ENCODE results near the gene VWA3B.
"Not testable (repeated sequence)": the region's sequence is repeated elsewhere in the genome, so short reads cannot be mapped to it uniquely, and the experiment has no call there.

VWA3B gene

DNA sequence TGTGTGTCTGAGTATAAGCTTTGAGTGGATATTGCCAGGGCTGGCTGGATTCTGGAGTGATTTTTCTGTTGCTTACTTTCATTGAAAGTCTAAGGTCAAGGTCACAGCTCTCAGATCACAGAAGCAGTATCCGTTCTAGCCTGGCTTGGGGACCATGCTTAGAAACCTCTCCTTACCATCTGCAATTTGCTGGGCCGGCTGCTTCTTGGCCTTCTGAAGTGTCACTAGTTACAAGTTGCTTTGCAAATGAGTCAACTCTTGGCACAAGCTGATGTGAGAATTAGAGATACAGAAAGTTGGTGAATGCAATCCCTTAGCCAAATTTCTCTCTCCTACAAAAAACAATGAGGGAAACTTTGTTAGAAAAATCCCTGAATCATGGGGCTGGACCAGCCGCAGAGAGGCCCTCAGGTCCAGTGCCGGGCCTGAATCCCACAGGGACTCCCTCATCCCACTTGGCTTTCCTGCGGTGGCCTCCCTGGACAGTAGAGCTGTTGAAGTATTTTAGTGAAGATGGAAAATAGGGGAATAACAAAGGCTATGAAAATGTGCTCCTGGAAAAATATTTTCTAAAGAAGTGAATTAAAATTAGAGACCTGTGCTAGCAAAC, 166.6 kb downstream of the VWA3B start:
- Mint-ChIP-seq H3K27me3 (peaks cover 30% of the 10 kb centered on the region), H3K9me3 (peaks cover 3% of the 10 kb centered on the region), H3K4me1 (ENCODE audit: low read depth) (no peaks in the 10 kb centered on the region), H3K36me3 (ENCODE audit: low read depth) (no peaks in the 10 kb centered on the region), H3K27ac (no peak overlapping the region), H3K4me3 (no peak overlapping the region)
- DNase-seq, result no peak

DNA sequence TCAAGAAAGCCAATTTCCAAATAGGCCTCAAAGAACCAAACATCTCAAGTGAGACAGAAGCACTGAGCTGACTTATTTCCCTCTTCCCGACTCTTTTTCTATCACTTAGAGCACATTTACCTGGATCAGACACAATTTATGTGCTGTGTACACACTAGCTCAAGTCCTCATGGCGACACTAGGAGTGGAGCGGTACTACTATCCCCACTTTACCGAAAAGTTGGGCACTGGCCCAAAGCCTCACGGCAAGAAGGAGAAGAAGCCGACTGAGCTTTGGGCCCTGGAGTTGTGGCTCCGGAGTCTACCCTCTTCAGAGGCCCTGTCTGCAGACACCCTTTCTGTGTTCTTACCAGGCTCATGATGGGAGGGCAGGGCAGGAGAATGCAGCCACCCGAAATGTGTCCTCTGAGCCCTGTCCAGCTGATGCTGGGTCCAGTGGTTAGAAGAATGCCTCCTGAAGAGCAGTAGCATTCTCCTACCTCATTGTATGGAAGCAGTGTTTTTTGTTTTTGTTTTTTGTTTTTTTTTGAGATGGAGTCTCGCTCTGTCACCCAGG, 167.6 kb downstream of the VWA3B start:
- H3K4me3 Mint-ChIP-seq, result no peak overlapping the region
- no peak for DNase-seq
- no peaks in the 10 kb centered on the region for H3K36me3 Mint-ChIP-seq (ENCODE audit: low read depth)
- no peaks in the 10 kb centered on the region for H3K9me3 Mint-ChIP-seq
- H3K4me1 Mint-ChIP-seq (ENCODE audit: low read depth), result no peaks in the 10 kb centered on the region
- H3K27me3 Mint-ChIP-seq, result peaks cover 25% of the 10 kb centered on the region
- no peak overlapping the region for H3K27ac Mint-ChIP-seq

DNA sequence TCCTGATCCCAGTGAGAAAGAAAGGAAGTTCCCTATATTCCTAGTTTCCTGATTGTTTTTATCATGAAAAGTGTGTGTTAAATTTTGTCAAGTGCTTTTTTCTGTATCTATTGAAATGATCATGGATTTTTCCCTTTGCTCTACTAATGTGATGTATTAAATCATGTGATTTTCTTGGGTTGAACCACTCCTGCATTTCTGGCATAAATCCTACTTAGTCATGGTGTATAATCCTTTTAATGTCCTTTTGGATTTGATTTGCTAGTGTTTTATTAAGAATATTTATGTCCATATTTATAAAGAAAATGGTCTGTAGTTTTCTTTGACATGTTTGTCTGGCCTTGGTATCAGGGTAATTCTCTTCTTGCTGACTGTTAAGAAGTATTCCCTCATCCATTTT, 171.9 kb downstream of the VWA3B start:
- Mint-ChIP-seq H3K4me3 (no peak overlapping the region), H3K9me3 (peaks cover 19% of the 10 kb centered on the region), H3K4me1 (ENCODE audit: low read depth) (no peaks in the 10 kb centered on the region), H3K36me3 (ENCODE audit: low read depth) (no peaks in the 10 kb centered on the region), H3K27ac (no peak overlapping the region), H3K27me3 (peaks cover 39% of the 10 kb centered on the region)
- no peak for DNase-seq

DNA sequence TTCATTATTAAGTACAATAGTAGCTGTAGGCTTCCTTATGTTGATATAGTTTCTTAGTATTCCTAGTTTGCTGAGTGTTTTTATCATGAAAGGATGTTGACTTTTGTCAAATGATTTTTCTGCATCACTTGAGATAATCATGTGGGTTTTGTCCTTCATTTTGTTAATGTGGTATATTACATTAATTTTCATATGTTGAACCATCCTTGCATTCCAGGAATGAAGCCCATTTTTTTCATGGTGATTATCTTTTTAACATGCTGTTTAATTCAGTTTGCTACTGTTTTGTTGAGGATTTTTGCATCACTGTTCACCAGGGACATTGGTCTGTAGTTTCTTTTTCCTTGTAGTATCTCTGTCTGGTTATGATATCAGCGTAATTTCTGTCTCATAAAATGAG, 176.4 kb downstream of the VWA3B start:
- H3K4me3 Mint-ChIP-seq, result no peak overlapping the region
- no peak for DNase-seq
- H3K27me3 Mint-ChIP-seq, result peaks cover 30% of the 10 kb centered on the region
- no peaks in the 10 kb centered on the region for H3K4me1 Mint-ChIP-seq (ENCODE audit: low read depth)
- H3K9me3 Mint-ChIP-seq, result peaks cover 29% of the 10 kb centered on the region
- no peaks in the 10 kb centered on the region for H3K36me3 Mint-ChIP-seq (ENCODE audit: low read depth)
- H3K27ac Mint-ChIP-seq, result no peak overlapping the region

DNA sequence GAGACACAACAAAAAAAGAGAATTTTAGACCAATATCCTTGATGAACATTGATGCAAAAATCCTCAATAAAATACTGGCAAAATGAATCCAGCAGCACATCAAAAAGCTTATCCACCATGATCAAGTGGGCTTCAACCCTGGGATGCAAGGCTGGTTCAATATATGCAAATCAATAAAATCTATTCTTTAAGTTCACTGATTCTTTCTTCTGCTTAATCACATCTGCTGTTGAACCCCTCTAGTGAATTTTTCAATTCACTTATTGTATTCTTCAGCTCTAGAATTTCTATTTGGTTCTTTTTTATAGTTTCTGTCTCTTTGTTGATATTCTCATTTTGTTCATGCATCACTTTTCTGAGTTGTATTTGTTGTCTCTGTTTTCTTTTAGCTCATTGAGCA, 181.3 kb downstream of the VWA3B start:
- peaks cover 18% of the 10 kb centered on the region for H3K9me3 Mint-ChIP-seq
- H3K27ac Mint-ChIP-seq; H3K27me3 Mint-ChIP-seq; H3K4me3 Mint-ChIP-seq; H3K4me1 Mint-ChIP-seq (ENCODE audit: low read depth); H3K36me3 Mint-ChIP-seq (ENCODE audit: low read depth); DNase-seq: not testable (repeated sequence)

DNA sequence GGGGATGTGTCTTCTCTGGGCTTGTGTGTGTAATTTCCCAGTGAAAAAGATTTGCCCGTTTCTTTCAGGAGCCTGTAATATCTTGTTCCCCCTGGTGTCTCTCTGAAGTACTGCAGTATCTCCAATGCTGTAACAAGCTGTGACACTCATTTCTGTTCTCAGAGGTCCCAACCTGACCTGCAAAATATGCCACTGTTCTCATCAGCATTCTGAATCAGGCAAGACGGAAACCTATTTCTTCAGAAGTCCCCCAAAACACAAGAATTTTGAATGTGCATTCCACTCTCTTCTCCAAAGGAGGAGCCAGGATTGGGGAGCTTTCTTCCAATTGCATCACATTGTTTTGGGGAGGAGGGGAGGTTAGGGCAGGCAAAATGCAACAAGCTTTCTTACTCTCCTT, 182.3 kb downstream of the VWA3B start:
- Mint-ChIP-seq H3K9me3 (peaks cover 8% of the 10 kb centered on the region), H3K36me3 (ENCODE audit: low read depth) (no peaks in the 10 kb centered on the region), H3K4me3 (no peak overlapping the region), H3K27ac (no peak overlapping the region), H3K4me1 (ENCODE audit: low read depth) (no peaks in the 10 kb centered on the region), H3K27me3 (peaks cover 16% of the 10 kb centered on the region)
- no peak for DNase-seq

DNA sequence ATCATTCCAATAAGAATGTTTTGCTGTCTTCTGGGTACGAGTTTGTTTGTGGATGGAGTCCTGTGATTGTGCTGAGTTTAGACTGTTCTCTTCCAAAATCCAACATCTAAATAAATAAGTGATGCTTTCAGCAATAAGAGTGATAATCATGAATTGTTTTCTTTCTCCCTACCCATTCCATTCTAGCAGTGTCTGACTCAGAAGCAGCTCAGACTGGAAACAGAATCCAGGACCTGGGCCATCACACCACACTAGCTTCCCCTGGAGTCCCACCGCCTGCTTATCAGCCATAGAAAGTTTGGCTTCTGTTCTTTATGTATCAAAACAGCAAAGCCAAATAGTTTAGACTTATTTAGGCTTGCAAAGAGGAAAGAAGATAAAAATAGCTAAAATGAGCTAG, 182.9 kb downstream of the VWA3B start:
- Mint-ChIP-seq H3K4me1 (ENCODE audit: low read depth) (no peaks in the 10 kb centered on the region), H3K36me3 (ENCODE audit: low read depth) (no peaks in the 10 kb centered on the region), H3K4me3 (no peak overlapping the region), H3K27me3 (peaks cover 19% of the 10 kb centered on the region), H3K9me3 (peaks cover 3% of the 10 kb centered on the region), H3K27ac (no peak overlapping the region)
- DNase-seq, result no peak

DNA sequence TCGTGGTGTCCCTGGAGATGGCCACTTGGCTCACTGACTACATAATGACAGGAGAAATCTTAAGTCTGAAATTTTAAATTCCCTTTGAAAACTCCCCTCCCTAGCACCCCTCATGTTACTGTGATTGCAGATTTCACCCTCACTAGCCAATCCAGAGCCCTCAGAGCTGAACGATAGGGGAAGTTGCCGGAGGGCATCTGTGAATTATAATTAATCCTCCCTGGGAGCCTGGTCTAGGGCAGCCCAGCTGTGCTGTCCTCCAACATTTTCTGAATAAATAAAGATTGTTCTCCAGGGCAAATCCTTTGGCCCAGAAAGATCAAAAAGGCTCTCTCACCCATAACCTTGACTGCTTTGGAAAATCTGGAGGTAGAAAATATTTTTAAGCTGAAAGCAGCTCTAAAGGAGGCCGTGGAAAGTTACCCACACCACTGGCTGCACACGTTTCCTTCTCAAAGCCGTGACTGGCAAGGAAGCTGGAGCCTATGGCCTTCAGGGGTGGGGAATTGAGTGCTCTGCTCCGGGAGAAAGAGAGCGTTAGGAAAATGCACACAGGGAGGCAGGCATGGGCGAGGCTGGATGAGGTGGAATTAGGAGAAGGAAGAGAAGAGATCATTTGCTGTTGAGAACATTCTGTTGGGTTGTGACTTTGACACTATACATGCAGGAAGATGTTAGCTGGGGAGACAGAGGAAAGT, 190.3 kb downstream of the VWA3B start:
- Mint-ChIP-seq H3K27me3 (peaks cover 48% of the 10 kb centered on the region), H3K4me3 (no peak overlapping the region), H3K9me3 (no peaks in the 10 kb centered on the region), H3K36me3 (ENCODE audit: low read depth) (no peaks in the 10 kb centered on the region), H3K4me1 (ENCODE audit: low read depth) (no peaks in the 10 kb centered on the region), H3K27ac (no peak overlapping the region)
- DNase-seq, result no peak

DNA sequence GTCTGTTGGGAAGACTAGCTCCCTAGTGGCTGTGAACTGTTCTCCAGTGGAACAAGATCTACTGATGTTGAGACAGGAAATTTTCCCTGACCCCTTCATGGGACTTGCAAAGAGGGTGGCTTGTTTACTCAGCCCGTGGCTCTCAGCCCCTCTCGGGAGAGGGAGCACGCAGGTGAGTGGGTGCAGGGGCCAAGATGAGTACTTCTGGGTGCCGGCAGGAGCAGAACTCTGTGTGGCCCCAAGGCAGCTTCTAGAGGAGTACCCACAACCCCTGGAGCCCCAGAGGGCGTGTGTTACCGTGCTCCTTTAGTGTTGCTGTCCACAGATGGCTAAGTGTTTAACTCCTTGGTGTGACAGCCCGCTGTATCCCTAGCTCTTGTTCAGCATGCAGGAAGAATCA, 191.1 kb downstream of the VWA3B start:
- Mint-ChIP-seq H3K36me3 (ENCODE audit: low read depth) (no peaks in the 10 kb centered on the region), H3K9me3 (no peaks in the 10 kb centered on the region)
- no peak for DNase-seq

DNA sequence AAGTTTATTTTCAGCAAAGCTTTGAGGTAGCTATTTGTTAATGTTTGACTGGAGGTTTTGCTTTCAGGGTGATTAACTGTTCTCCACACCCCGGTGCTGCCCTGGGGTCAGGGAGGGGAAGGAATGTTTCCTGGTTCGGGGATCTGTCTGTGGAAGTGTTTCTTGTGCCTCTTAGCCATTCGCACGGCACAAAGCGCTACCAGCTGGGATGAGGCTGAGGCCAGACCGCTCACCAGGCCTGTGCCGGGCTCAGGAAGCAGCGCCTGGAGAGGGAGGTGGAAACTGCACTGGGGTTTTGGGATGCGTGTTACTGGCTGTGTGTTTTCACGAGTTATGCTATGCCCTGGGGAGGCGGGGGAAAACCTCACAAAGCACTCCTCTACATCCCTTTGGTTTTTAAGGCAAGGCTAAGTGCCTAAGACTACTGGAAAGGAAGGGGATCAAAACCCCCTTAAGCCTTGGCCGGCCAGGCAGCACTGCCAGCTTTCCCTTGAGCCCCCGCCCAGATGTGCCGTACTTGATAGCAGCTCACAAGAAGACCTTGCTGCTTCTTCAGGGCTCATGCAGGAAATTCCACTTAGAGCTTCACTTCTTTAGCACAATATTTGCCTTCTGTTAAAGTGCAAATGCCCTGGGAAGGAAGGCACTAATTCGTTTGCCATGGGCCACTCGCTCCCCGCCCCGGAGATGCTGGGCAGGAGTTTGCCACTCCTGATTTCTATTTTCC, 193.6 kb downstream of the VWA3B start:
- H3K27ac Mint-ChIP-seq, result no peak overlapping the region
- no peaks in the 10 kb centered on the region for H3K4me1 Mint-ChIP-seq (ENCODE audit: low read depth)
- no peaks in the 10 kb centered on the region for H3K9me3 Mint-ChIP-seq
- DNase-seq, result no peak
- no peak overlapping the region for H3K4me3 Mint-ChIP-seq
- H3K36me3 Mint-ChIP-seq (ENCODE audit: low read depth), result no peaks in the 10 kb centered on the region
- H3K27me3 Mint-ChIP-seq, result peaks cover 50% of the 10 kb centered on the region

More for the DNA sequence above, 191.1 kb downstream of the VWA3B start:
- peaks cover 53% of the 10 kb centered on the region for H3K27me3 Mint-ChIP-seq
- H3K27ac Mint-ChIP-seq, result no peak overlapping the region
- H3K4me1 Mint-ChIP-seq (ENCODE audit: low read depth), result no peaks in the 10 kb centered on the region
- H3K4me3 Mint-ChIP-seq, result no peak overlapping the region

DNA sequence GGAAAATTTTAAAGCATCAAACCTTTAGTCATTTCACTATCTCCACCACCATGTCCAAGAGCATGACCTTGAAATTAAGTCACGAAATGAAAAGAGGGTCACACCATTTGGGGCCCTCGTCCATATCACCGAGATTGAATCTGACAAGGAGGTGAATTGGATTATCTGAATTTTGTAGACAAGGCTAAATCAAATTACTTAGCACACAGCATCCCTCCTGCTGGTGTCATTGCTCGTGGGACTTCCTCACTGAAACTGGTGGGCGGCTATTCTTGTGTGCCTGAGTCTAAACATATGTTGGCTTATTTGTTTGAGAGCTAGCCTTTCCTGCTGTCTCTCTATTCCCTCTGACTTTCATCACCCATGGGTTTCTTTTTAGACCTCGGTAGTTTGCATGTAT, 194.6 kb downstream of the VWA3B start:
- H3K27me3 Mint-ChIP-seq, result peaks cover 55% of the 10 kb centered on the region
- H3K9me3 Mint-ChIP-seq, result peaks cover 3% of the 10 kb centered on the region
- H3K27ac Mint-ChIP-seq, result no peak overlapping the region
- no peak for DNase-seq
- H3K4me1 Mint-ChIP-seq (ENCODE audit: low read depth), result no peaks in the 10 kb centered on the region
- H3K36me3 Mint-ChIP-seq (ENCODE audit: low read depth), result no peaks in the 10 kb centered on the region
- no peak overlapping the region for H3K4me3 Mint-ChIP-seq

DNA sequence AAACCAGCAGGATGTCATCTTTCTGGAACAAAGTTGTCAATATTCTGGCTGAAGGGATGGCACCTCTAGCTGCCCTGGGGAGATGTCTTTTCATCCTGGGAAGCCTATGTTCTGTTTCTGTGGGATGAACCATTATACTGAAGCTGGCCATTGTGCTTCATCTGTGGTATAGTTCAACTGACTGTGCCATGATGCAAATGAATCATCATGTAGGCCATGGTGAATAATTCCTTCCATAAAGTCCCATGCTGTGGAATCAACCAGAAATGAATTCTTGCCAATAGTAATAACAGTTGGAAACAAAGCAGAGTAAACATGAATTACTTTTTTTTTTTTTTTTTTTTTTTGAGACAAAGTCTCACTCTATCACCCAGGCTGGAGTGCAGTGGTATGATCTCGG, 195.1 kb downstream of the VWA3B start:
- DNase-seq, result no peak
- H3K4me3 Mint-ChIP-seq, result no peak overlapping the region
- no peaks in the 10 kb centered on the region for H3K4me1 Mint-ChIP-seq (ENCODE audit: low read depth)
- peaks cover 3% of the 10 kb centered on the region for H3K9me3 Mint-ChIP-seq
- peaks cover 60% of the 10 kb centered on the region for H3K27me3 Mint-ChIP-seq
- no peaks in the 10 kb centered on the region for H3K36me3 Mint-ChIP-seq (ENCODE audit: low read depth)
- no peak overlapping the region for H3K27ac Mint-ChIP-seq

DNA sequence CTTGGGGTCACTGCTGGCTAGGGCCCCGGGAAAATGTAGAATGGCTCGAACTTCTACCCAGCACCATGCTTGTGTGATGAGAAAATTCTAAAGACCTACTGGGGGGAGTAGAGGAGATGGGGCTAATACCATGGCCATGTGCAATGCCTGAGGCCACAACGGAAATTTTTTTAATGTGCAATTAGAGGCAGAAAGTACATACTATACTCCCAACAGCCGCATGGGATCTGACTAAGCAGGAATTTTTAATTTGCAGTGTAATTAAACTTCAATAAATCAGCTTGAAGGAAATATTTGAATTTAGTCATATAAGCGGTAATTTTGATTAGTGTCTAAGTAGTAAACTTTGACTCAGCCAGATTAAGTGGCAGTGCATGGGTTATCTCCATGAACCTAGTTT, 206.1 kb downstream of the VWA3B start:
- Mint-ChIP-seq H3K4me1 (ENCODE audit: low read depth) (no peaks in the 10 kb centered on the region), H3K27me3 (peaks cover 41% of the 10 kb centered on the region), H3K27ac (no peak overlapping the region), H3K36me3 (ENCODE audit: low read depth) (no peaks in the 10 kb centered on the region), H3K4me3 (no peak overlapping the region), H3K9me3 (peaks cover 17% of the 10 kb centered on the region)
- DNase-seq, result no peak

DNA sequence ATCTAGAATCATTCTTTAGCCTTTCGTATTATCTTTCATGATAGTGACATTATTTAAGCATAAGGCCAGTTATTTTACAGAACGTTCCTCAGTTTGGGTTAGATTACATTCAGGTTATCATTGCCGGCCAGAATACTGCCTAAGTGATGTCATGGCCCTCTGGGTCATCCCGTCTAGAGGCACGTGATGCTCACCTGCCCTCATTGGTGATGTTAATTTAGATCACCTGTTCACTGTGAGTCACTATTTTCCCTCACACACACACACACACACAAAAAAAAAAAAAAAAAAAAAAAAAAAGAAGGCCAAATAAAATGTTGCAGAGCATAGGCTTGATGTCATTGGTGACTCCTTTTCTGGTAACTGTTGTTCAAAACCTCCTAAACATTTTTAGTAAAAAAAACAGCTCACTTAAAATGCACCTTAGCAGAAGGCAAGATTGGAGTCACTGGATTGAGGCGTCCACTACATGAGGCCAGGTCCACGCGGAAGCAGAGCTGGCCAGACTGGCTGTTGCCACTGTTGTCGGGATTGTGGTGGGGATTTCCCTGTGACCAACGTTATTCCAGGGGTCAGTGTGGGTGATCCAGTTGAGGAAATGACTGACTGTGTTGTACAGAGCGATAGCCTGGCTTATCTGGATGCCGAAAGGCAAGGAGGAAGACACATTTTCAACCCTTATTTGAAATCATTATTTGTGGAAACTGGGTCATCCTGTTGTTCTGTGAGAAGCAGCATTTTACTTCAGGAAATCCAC, 207.1 kb downstream of the VWA3B start:
- H3K27ac Mint-ChIP-seq, result no peak overlapping the region
- H3K36me3 Mint-ChIP-seq (ENCODE audit: low read depth), result no peaks in the 10 kb centered on the region
- no peaks in the 10 kb centered on the region for H3K4me1 Mint-ChIP-seq (ENCODE audit: low read depth)
- peaks cover 12% of the 10 kb centered on the region for H3K9me3 Mint-ChIP-seq
- H3K4me3 Mint-ChIP-seq, result no peak overlapping the region
- DNase-seq, result no peak
- H3K27me3 Mint-ChIP-seq, result peaks cover 34% of the 10 kb centered on the region
